ENCODE measurements around the gene LCE1F.

DNA sequence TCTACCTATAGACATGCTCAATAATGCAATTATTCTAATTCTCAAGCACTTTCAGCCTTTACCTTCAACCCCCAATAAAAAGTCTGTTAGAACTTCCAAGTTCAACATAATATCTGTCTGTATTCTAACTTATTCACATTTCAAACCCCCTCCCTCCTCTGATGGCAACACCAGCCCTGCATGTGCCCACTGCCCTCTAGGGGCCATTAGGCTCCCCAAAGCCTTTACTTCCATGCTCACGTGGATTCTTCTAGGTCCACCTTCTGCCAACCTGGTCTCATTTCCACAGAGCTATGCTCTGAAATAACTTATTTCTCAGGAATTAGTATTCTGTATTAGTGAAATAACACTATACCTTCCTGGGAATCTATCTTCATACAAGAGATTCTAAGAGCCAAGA, 39.3 kb upstream of the LCE1F start:
- TF ChIP-seq, protein P1, sequence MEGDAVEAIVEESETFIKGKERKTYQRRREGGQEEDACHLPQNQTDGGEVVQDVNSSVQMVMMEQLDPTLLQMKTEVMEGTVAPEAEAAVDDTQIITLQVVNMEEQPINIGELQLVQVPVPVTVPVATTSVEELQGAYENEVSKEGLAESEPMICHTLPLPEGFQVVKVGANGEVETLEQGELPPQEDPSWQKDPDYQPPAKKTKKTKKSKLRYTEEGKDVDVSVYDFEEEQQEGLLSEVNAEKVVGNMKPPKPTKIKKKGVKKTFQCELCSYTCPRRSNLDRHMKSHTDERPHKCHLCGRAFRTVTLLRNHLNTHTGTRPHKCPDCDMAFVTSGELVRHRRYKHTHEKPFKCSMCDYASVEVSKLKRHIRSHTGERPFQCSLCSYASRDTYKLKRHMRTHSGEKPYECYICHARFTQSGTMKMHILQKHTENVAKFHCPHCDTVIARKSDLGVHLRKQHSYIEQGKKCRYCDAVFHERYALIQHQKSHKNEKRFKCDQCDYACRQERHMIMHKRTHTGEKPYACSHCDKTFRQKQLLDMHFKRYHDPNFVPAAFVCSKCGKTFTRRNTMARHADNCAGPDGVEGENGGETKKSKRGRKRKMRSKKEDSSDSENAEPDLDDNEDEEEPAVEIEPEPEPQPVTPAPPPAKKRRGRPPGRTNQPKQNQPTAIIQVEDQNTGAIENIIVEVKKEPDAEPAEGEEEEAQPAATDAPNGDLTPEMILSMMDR (IDR thresholded peaks at IDR 0.05; ENCODE audit: low read length): peak; percentile 32
- TF ChIP-seq EZH2 (optimal IDR thresholded peaks at IDR 0.05; ENCODE audit: low read depth, low read length): no peak
- TF ChIP-seq EZH2phosphoT487 (IDR thresholded peaks at IDR 0.05; ENCODE audit: low read length): no peak
